ENCODE measurements around the gene SLC25A29.

GRCh38 chr14:100329233-100330006 lies 23.2 kb upstream of the SLC25A29 start:
- TF ChIP-seq CTCF (IDR thresholded peaks at IDR 0.05) (no peak), POLR2AphosphoS5 (IDR thresholded peaks at IDR 0.05; ENCODE audit: insufficient read depth in 1 of 2, low read depth in 1 of 2) (no peak), POLR2A (IDR thresholded peaks at IDR 0.05) (no peak)
